ENCODE measurements around the gene DQX1.

Gene DQX1

GRCh38 chr2:74553892-74554819, 28.1 kb upstream of the DQX1 start, which contains the start of the genes DOK1 and LOXL3:
Gene DOK1 (plus strand): TSS chr2:74554720. CDS start chr2:74554755, 35 bp downstream.
Gene LOXL3 (minus strand): TSS chr2:74553942. CDS start chr2:74552634, 1,308 bp downstream.
- peak within 1 kb of the TSS; percentile 96 for H3K4me3 ChIP-seq (ENCODE audit: low read depth, low read length)
- no peak for TF ChIP-seq CTCF (IDR thresholded peaks at IDR 0.05; ENCODE audit: low read depth, low read length)

GRCh38 chr2:74552914-74553811, 27.1 kb upstream of the DQX1 start:
- H3K4me3 ChIP-seq (ENCODE audit: low read depth, low read length), result peak overlapping the region; percentile 96
- no peak for TF ChIP-seq CTCF (IDR thresholded peaks at IDR 0.05; ENCODE audit: low read depth, low read length)

- H3K4me3 ChIP-seq (ENCODE audit: low read depth, low read length), result peak overlapping the region; percentile 96
- no peak for TF ChIP-seq CTCF (IDR thresholded peaks at IDR 0.05; ENCODE audit: low read depth, low read length)
These were observed 26.2 kb upstream of the DQX1 start for GRCh38 chr2:74551942-74552913.

- no peak for TF ChIP-seq CTCF (IDR thresholded peaks at IDR 0.05; ENCODE audit: low read depth, low read length)
- peak overlapping the region; percentile 96; the same call in 1 of the 2 replicates for H3K4me3 ChIP-seq (ENCODE audit: low read depth, low read length)
These were observed 25.5 kb upstream of the DQX1 start for GRCh38 chr2:74551530-74551929.

- no peak overlapping the region for H3K4me3 ChIP-seq (ENCODE audit: low read depth, low read length)
- TF ChIP-seq CTCF (IDR thresholded peaks at IDR 0.05; ENCODE audit: low read depth, low read length), result no peak
These were observed 24.2 kb upstream of the DQX1 start for GRCh38 chr2:74550231-74550630.

All from WI38 (cell line).